OCI-LY7 (cell line): ENCODE results near the gene CAMP. TPM values are rescaled to one million over a fixed set of nuclear protein-coding genes. Genes with fewer than 3 reads are reported as not detected.

Experiments used
- BruUV-seq: library from RNA; stranded (reverse); fragments of 400-500 nt; replicated peaks from 2 replicates; lab custom pipeline; 2021; lab: Mats Ljungman, UMichigan
- CTCF ChIA-PET: fragments of 300-600 bp; sonication (Branson Sonifier 250); formaldehyde crosslinking; loops from one replicate; lab custom pipeline; 2022; ENCODE audit warnings: antibody characterized with exemption; ENCODE audit not compliant: unreplicated experiment; lab: Charles Lee
- POLR2A ChIA-PET: fragments of 300-600 bp; sonication (Branson Sonifier 250); formaldehyde crosslinking; loops from one replicate; lab custom pipeline; 2022; ENCODE audit warnings: antibody characterized with exemption; lab: Charles Lee
- DNase-seq: peaks from one replicate; pipeline ENCODE4 v3.0.0-alpha.2; 2015; ENCODE audit warnings: low spot score
- H2AFZ ChIP-seq: fragments of 200-600 bp; sonication (generic), shearing (Covaris generic); 2 replicates; pipeline ENCODE4 v1.6.1; 2014; ENCODE audit warnings: mild to moderate bottlenecking, antibody characterized with exemption, low read length, moderate library complexity
- H3K27ac ChIP-seq: fragments of 200-600 bp; sonication (generic); 2 replicates; pipeline ENCODE4 v1.5.1; 2014; ENCODE audit warnings: mixed run types, low read depth, mild to moderate bottlenecking, moderate library complexity, low read length, inconsistent platforms; ENCODE audit not compliant: poor library complexity, severe bottlenecking
- H3K36me3 ChIP-seq: fragments of 200-600 bp; sonication (generic); 2 replicates; pipeline ENCODE4 v1.6.1; 2014; ENCODE audit warnings: mild to moderate bottlenecking, antibody characterized with exemption, low read length, moderate library complexity, mixed read lengths; ENCODE audit not compliant: insufficient read depth
- H3K4me1 ChIP-seq: fragments of 200-600 bp; sonication (generic); 2 replicates; pipeline ENCODE4 v1.5.1; 2014; ENCODE audit warnings: mild to moderate bottlenecking, low read length; ENCODE audit not compliant: insufficient read depth, poor library complexity, severe bottlenecking
- H3K4me2 ChIP-seq: fragments of 200-600 bp; sonication (generic); 2 replicates; pipeline ENCODE4 v1.6.1; 2014; ENCODE audit warnings: mild to moderate bottlenecking, low read length
- H3K4me3 ChIP-seq: fragments of 200-600 bp; sonication (generic); 2 replicates; pipeline ENCODE4 v1.5.1; 2014; ENCODE audit warnings: mild to moderate bottlenecking, low read depth, low read length; ENCODE audit not compliant: poor library complexity, severe bottlenecking
- H3K79me2 ChIP-seq: fragments of 200-600 bp; sonication (generic); 2 replicates; pipeline ENCODE4 v1.6.1; 2016; ENCODE audit warnings: low read depth, mild to moderate bottlenecking, low read length, moderate library complexity, mixed read lengths; ENCODE audit not compliant: insufficient read depth
- H3K9me2 ChIP-seq: fragments of 200-600 bp; sonication (generic); 2 replicates; pipeline ENCODE4 v1.6.1; 2016; ENCODE audit warnings: mild to moderate bottlenecking, low read length, mixed read lengths; ENCODE audit not compliant: insufficient read depth
- H3K9me3 ChIP-seq: fragments of 200-600 bp; sonication (generic); 2 replicates; pipeline ENCODE4 v1.6.1; 2014; ENCODE audit warnings: mild to moderate bottlenecking, mixed run types, low read length, mixed read lengths
- H4K20me1 ChIP-seq: fragments of 200-600 bp; sonication (generic); 2 replicates; pipeline ENCODE4 v1.6.1; 2014; ENCODE audit warnings: mild to moderate bottlenecking, antibody characterized with exemption, low read length, moderate library complexity, mixed read lengths; ENCODE audit not compliant: insufficient read depth
- EZH2phosphoT487 ChIP-seq: fragments of 200-600 bp; sonication (generic); IDR thresholded peaks from 2 replicates; pipeline ENCODE4 v1.6.1; 2018; ENCODE audit warnings: low read depth, borderline replicate concordance, mild to moderate bottlenecking, mixed run types, antibody characterized with exemption, low read length, moderate library complexity, mixed read lengths
- intact Hi-C: fragments of 100-400 bp; cut with micrococcal nuclease; formaldehyde crosslinking; loops from one replicate; pipeline ENCODE4 v1.10.0; 2022; ENCODE audit not compliant: unreplicated experiment
- total RNA-seq, 2 experiments: library from RNA; depleted of rRNA in 1 of 2; stranded (reverse); fragments of >200 nt in 1 of 2; shearing (Covaris generic) in 1 of 2; gene quantifications; 2 replicates each; pipeline ENCODE4 v1.2.3, GENCODE V29; 2014 to 2022
- TF ChIP-seq, protein P1 (sequence below): fragments of 200-600 bp; sonication (generic); conservative IDR thresholded peaks from 2 replicates; pipeline ENCODE4 v1.5.1; 2014; ENCODE audit warnings: mild to moderate bottlenecking, antibody characterized with exemption, low read length, moderate library complexity, mixed read lengths

The CAMP gene
- total RNA-seq, 2 experiments from 2014 or later: 18.2 to 56.8 TPM

- no peaks in the 10 kb centered on the region for H3K9me2 ChIP-seq
- ChIA-PET CTCF (no interaction called here), POLR2A (interaction anchor here (1.5 kb wide), 1 partner anchor 13 kb away, joined by 5 read pairs; the partner anchor contains the start of gene ZNF589)
- H2AFZ ChIP-seq: peak overlapping the region; percentile 2; the same call in 1 of the 2 replicates
- peak overlapping the region; percentile 66 for H3K4me2 ChIP-seq
- no peak for TF ChIP-seq EZH2phosphoT487
- TF ChIP-seq, protein P1, sequence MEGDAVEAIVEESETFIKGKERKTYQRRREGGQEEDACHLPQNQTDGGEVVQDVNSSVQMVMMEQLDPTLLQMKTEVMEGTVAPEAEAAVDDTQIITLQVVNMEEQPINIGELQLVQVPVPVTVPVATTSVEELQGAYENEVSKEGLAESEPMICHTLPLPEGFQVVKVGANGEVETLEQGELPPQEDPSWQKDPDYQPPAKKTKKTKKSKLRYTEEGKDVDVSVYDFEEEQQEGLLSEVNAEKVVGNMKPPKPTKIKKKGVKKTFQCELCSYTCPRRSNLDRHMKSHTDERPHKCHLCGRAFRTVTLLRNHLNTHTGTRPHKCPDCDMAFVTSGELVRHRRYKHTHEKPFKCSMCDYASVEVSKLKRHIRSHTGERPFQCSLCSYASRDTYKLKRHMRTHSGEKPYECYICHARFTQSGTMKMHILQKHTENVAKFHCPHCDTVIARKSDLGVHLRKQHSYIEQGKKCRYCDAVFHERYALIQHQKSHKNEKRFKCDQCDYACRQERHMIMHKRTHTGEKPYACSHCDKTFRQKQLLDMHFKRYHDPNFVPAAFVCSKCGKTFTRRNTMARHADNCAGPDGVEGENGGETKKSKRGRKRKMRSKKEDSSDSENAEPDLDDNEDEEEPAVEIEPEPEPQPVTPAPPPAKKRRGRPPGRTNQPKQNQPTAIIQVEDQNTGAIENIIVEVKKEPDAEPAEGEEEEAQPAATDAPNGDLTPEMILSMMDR: no peak
- no peaks in the 10 kb centered on the region for H3K36me3 ChIP-seq
- H4K20me1 ChIP-seq: no peaks in the 10 kb centered on the region
- BruUV-seq: no TSS peak
- DNase-seq: peak; percentile 85
- H3K27ac ChIP-seq: peak overlapping the region; percentile 97
- H3K79me2 ChIP-seq: peaks cover 6% of the 10 kb centered on the region; the same call in 1 of the 2 replicates
- intact Hi-C loops: loop anchor here (1.0 to 10.0 kb wide), 2 partner anchors 39 to 1118 kb away; partner anchors contain the start of genes CDC25A and USP4
- peaks cover 84% of the 10 kb centered on the region for H3K4me1 ChIP-seq
- H3K9me3 ChIP-seq: no peaks in the 10 kb centered on the region
- peak overlapping the region; percentile 40 for H3K4me3 ChIP-seq
Measured at GRCh38 chr3:48226939-48227338, 3.6 kb downstream of the CAMP start.

- POLR2A ChIA-PET: no interaction called here
- TF ChIP-seq, protein P1: no peak
- no peak for TF ChIP-seq EZH2phosphoT487
- BruUV-seq: no TSS peak
- Histone ChIP-seq H2AFZ (peak overlapping the region; percentile 93; the same call in 1 of the 2 replicates), H3K9me3 (no peaks in the 10 kb centered on the region), H3K9me2 (no peaks in the 10 kb centered on the region), H3K4me2 (peak overlapping the region; percentile 60), H3K27ac (peak overlapping the region; percentile 47), H4K20me1 (no peaks in the 10 kb centered on the region), H3K4me1 (peaks cover 59% of the 10 kb centered on the region), H3K36me3 (no peaks in the 10 kb centered on the region), H3K4me3 (no peak overlapping the region), H3K79me2 (no peaks in the 10 kb centered on the region)
- intact Hi-C loops: loop anchor here (1.0 to 2.0 kb wide), 3 partner anchors 38 to 204 kb away; no protein-coding TSS in a partner anchor
- CTCF ChIA-PET: interaction anchor here (0.7 to 1.5 kb wide), 2 partner anchors 8 to 204 kb away, joined by 3 read pairs; partner anchors contain the start of gene CAMP
- no peak for DNase-seq
Measured at GRCh38 chr3:48232232-48232631, 8.9 kb downstream of the CAMP start.

DNA sequence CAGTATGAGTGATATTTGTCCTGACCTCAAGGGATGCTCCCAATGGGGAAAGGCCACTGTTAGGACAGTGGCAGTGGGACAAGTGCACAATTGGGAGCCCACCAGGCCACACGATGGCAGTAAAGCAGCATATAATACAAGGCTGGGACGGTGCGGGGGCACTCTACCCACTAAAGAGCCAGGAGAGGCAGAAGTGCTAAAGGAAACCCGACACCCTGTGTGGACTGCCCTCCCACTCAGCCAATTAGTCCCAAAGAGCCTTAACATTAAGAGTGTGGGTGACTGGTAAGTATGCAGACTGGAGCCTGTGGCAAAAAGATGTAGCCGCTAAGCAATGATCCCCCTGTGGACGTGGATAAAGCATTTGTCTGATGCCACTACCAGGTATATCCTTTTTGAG lies 9.4 kb downstream of the CAMP start:
- TF ChIP-seq EZH2phosphoT487: no peak
- TF ChIP-seq, protein P1: peak; percentile 98
- Histone ChIP-seq H2AFZ (peak overlapping the region; percentile 93), H3K79me2 (no peaks in the 10 kb centered on the region), H3K9me3 (no peaks in the 10 kb centered on the region), H3K4me1 (peaks cover 54% of the 10 kb centered on the region), H3K9me2 (no peaks in the 10 kb centered on the region), H3K4me2 (peak overlapping the region; percentile 77), H3K36me3 (no peaks in the 10 kb centered on the region), H3K27ac (peak overlapping the region; percentile 30), H4K20me1 (no peaks in the 10 kb centered on the region), H3K4me3 (peak overlapping the region; percentile 60)
- intact Hi-C loops: loop anchor here (1.0 to 2.0 kb wide), 3 partner anchors 38 to 204 kb away; no protein-coding TSS in a partner anchor
- peak; percentile 90 for DNase-seq
- POLR2A ChIA-PET: no interaction called here
- CTCF ChIA-PET: interaction anchor here (0.7 to 1.5 kb wide), 2 partner anchors 9 to 204 kb away, joined by 3 read pairs; partner anchors contain the start of gene CAMP
- no TSS peak for BruUV-seq
